Spleen (tissue), 11 donors: ENCODE data around the gene PLCB2. TPM values are rescaled to one million over a fixed set of nuclear protein-coding genes. Genes with fewer than 3 reads are reported as not detected.

Experiments
- DNase-seq: peaks from one replicate; pipeline ENCODE4 v3.0.0-alpha.2; 2020
- H3K27ac ChIP-seq, 8 donors: fragments of 200-600 bp; sonication (generic) in 7 of 8; 1 replicate in 4 of 8; 2 replicates in 4 of 8; pipeline versions ENCODE4 v1.5.0 to v1.8.0; 2016 to 2021; ENCODE audit warnings: inconsistent platforms in 4 of 8, mild to moderate bottlenecking in 4 of 8, moderate library complexity in 1 of 8
- H3K27me3 ChIP-seq, 7 donors: fragments of 200-600 bp; sonication (generic) in 6 of 7; replicated peaks in 1 of 7; 1 replicate in 4 of 7; 2 replicates in 3 of 7; pipeline versions ENCODE4 v1.5.0 to v1.8.0; 2016 to 2021; ENCODE audit warnings: inconsistent platforms in 3 of 7, mild to moderate bottlenecking in 1 of 7
- H3K36me3 ChIP-seq, 6 donors: fragments of 200-600 bp; sonication (generic) in 5 of 6; 1 replicate in 4 of 6; 2 replicates in 2 of 6; pipeline versions ENCODE4 v1.5.0 to v1.8.0; 2016 to 2021; ENCODE audit warnings: inconsistent platforms in 2 of 6
- H3K4me1 ChIP-seq, 6 donors: fragments of 200-600 bp; sonication (generic) in 5 of 6; 1 replicate in 3 of 6; 2 replicates in 3 of 6; pipeline versions ENCODE4 v1.5.0 to v1.8.0; 2016 to 2021; ENCODE audit warnings: inconsistent platforms in 3 of 6
- H3K4me3 ChIP-seq, 8 donors: fragments of 200-600 bp; sonication (generic) in 7 of 8; 1 replicate in 4 of 8; 2 replicates in 4 of 8; pipeline versions ENCODE4 v1.5.0 to v1.8.0; 2016 to 2021; ENCODE audit warnings: inconsistent platforms in 4 of 8, mild to moderate bottlenecking in 4 of 8, moderate library complexity in 2 of 8
- H3K9me3 ChIP-seq, 8 donors: fragments of 200-600 bp; sonication (generic) in 7 of 8; 1 replicate in 4 of 8; 2 replicates in 4 of 8; pipeline versions ENCODE4 v1.5.0 to v1.8.0; 2016 to 2021; ENCODE audit warnings: inconsistent platforms in 4 of 8
- POLR2A ChIP-seq, 3 donors: fragments of 450-650 bp; IDR thresholded peaks; one replicate each; pipeline ENCODE4 v1.5.1; 2017; ENCODE audit warnings: antibody characterized with exemption in 3 of 3, mild to moderate bottlenecking in 1 of 3
- POLR2AphosphoS5 ChIP-seq, 3 donors: sonication (generic); formaldehyde crosslinking; IDR thresholded peaks; one replicate each; pipeline ENCODE4 v1.5.1; 2017; ENCODE audit warnings: antibody characterized with exemption in 3 of 3
- WGBS, 5 donors: extraction: QIAGEN DNeasy Blood & Tissue Kit in 3 of 5; methylation state at CpG; one replicate each; pipeline versions ENCODE4 v1.1.5 to v1.1.7; 2013 to 2018; 5-methylcytosine and 5-hydroxymethylcytosine counted together
- intact Hi-C: fragments of 100-400 bp; cut with DNase I; formaldehyde crosslinking; loops from one replicate; pipeline ENCODE4 v1.15.0; 2023; ENCODE audit warnings: low total_unique reads
- polyA plus RNA-seq, 3 donors: library from polyadenylated mRNA; stranded (reverse); fragments of 200-250 nt; gene quantifications; one replicate each; pipeline ENCODE4 v1.2.1, GENCODE V29; 2013
- total RNA-seq, 7 donors: library from RNA; depleted of rRNA in 3 of 7; stranded (reverse); fragments of >200 nt in 3 of 7; fragmentation: NEBNext Ultra II Directional in 4 of 7; extraction: Animal tissue kit (Norgen Biotek cat#: 25700) in 4 of 7; gene quantifications; one replicate each; pipeline versions ENCODE4 v1.1.0 to v1.2.1, GENCODE V29; 2016 to 2021
- TF ChIP-seq, protein P1 (sequence below), 11 experiments: fragments of 200-600 bp in 7 of 11; fragments of 450-650 bp in 4 of 11; sonication (generic) in 4 of 11; IDR thresholded peaks in 8 of 11; conservative IDR thresholded peaks in 3 of 11; 1 replicate in 7 of 11; 2 replicates in 4 of 11; pipeline versions ENCODE4 v1.4.0 to v1.8.0; 2016 to 2021; ENCODE audit warnings: antibody characterized with exemption in 11 of 11, inconsistent platforms in 4 of 11, mild to moderate bottlenecking in 1 of 11
- donor health status: healthy with polysubstance abuse.
- donor health status: DM: no; HTN: no; CAD: no; lungs with moderate emphysema.
- donor health status: DM: no; HTN: no; CAD: no.
- donor health status: Bipolar disorder and iron deficiency.
- donor health status: healthy.
- donor health status: DM: no; HTN: no; CAD: no.
- donor health status: DM: yes; HTN: yes; CAD: no.

The PLCB2 gene
- total and polyA plus RNA-seq, 10 donors: 63.8 to 247 (median 187) TPM

DNA sequence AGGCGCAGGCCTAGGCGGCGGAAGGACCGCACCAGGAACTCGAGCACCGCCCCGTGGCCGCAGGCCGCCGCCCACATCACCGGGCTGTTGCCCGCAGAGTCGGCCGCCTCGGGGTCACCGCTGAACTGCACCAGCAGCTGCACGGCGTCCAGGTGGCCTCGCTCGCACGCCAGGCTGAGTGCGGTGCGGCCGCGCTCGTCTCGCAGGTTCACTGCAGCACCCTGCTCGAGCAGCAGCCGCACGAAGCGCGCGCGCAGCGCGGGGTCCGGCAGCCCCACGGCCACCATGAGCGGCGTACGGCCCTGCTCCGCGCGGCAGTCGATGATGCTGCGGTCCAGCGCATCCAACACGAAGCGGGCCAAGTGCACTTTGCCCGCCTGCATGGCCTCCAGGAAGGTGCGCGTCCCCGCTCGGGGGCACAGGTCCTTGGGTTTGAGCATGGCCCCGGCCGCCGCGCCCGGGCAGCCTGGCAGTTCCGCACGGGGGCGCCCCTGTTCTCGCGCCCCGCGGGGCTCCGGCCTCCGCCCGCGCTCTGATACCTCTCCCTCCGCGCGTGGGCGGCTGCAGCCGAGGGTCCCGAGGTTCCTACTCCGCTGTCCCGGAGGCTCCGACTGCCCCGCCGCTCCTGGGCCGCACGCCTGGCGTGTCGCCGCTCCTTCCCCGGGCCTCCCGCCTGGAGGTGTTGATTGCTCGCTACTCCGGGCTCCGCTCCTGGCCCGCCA is 25.4 kb downstream of the PLCB2 start:
- Histone ChIP-seq H3K4me3 (peak overlapping the region; percentile 19 to 79 (median 59)), H3K27ac (no peak overlapping the region), H3K4me1 (peaks cover 10 to 86% (median 40%) of the 10 kb centered on the region in 6 donors), H3K27me3 (peaks cover 0 to 69% (median 50%) of the 10 kb centered on the region in 7 donors), H3K36me3 (peaks cover 0 to 14% (median 8%) of the 10 kb centered on the region in 6 donors), H3K9me3 (no peaks in the 10 kb centered on the region)
- DNase-seq: peak; percentile 92
- TF ChIP-seq POLR2A (IDR thresholded peaks at IDR 0.05) (no peak), POLR2AphosphoS5 (IDR thresholded peaks at IDR 0.05) (peak in 1 of 3 donors; percentile 7)
- TF ChIP-seq, protein P1, sequence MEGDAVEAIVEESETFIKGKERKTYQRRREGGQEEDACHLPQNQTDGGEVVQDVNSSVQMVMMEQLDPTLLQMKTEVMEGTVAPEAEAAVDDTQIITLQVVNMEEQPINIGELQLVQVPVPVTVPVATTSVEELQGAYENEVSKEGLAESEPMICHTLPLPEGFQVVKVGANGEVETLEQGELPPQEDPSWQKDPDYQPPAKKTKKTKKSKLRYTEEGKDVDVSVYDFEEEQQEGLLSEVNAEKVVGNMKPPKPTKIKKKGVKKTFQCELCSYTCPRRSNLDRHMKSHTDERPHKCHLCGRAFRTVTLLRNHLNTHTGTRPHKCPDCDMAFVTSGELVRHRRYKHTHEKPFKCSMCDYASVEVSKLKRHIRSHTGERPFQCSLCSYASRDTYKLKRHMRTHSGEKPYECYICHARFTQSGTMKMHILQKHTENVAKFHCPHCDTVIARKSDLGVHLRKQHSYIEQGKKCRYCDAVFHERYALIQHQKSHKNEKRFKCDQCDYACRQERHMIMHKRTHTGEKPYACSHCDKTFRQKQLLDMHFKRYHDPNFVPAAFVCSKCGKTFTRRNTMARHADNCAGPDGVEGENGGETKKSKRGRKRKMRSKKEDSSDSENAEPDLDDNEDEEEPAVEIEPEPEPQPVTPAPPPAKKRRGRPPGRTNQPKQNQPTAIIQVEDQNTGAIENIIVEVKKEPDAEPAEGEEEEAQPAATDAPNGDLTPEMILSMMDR (IDR thresholded peaks at IDR 0.05 in 8 of 11, conservative IDR thresholded peaks at IDR 0.05 in 3 of 11): peak in 7 of 11 experiments; percentile 4 to 74 (median 67)
- 0 to 1% (median 0%) methylated on average over 5 to 92 of the region's 92 CpGs for WGBS, 5 donors
- intact Hi-C loops: no loop called here

DNA sequence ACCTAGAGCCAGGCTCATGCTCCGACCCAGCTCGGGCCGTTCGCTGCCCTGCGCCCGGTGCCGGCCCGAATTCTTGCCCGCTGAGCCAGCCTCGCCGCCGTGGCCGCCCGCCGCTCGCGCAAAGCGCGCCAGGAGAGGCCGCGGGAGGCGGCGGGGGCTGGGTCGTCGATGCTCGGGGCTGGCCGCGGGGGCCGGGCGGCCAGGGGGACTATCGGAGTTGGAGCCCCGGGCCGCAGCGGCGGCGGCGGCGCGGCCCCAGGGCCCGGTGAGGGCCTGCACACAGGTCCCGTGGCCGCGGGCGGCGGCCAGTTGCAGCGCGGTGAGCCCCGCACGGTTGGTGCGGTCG is 26.0 kb downstream of the PLCB2 start:
- Histone ChIP-seq H3K4me1 (peaks cover 10 to 89% (median 45%) of the 10 kb centered on the region in 6 donors), H3K36me3 (peaks cover 0 to 8% (median 3%) of the 10 kb centered on the region in 6 donors), H3K9me3 (no peaks in the 10 kb centered on the region), H3K27ac (no peak overlapping the region), H3K27me3 (peaks cover 0 to 69% (median 50%) of the 10 kb centered on the region in 7 donors), H3K4me3 (peak overlapping the region in 7 of 8 donors; percentile 47 to 79 (median 61))
- intact Hi-C loops: no loop called here
- no peak for DNase-seq
- WGBS, 5 donors: 3 to 35% (median 12%) methylated on average over 11 to 51 of the region's 51 CpGs
- TF ChIP-seq, protein P1 (IDR thresholded peaks at IDR 0.05 in 8 of 11, conservative IDR thresholded peaks at IDR 0.05 in 3 of 11): no peak
- TF ChIP-seq POLR2AphosphoS5 (IDR thresholded peaks at IDR 0.05) (no peak), POLR2A (IDR thresholded peaks at IDR 0.05) (no peak)

DNA sequence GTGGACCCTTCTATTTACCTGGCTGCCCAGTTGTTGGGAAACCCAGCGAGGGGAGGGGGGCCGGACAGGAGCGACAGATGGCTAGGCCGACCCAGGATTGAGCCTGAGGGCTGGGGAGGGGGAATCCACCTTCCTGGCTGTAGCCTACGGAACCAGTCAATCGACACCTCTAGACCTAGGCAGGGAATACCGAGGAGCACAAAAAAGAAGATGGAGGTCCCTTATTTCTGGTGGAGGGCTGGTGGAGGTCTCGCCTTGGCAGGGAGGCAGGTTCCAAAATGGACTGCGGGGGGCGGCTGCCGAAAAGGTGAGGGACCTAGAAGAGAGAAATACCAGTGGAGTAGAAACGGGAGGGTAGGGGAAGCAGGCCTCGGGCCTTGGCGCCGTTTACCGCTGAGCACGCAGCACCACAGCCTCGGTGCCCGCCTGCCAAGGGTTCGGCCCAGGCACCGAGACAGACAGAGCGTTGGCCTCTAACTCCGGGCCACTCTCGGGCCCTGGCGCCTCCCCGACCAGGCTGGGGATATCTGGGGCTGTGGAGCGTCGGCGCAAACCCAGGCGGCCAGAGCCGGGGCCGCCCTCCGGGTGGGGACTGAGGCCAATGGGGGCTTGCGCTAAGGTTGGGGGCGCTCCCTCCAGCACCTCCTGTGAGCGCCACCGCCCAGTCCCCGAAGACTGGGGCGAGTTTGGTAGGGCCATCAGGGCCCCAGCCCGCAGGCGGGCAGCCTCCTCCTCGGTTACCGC is 26.5 kb downstream of the PLCB2 start:
- Histone ChIP-seq H3K36me3 (peaks cover 0 to 3% (median 0%) of the 10 kb centered on the region in 6 donors), H3K9me3 (no peaks in the 10 kb centered on the region), H3K27ac (no peak overlapping the region), H3K27me3 (peaks cover 0 to 72% (median 50%) of the 10 kb centered on the region in 7 donors), H3K4me3 (peak overlapping the region in 6 of 8 donors; percentile 47 to 79 (median 62)), H3K4me1 (peaks cover 10 to 86% (median 45%) of the 10 kb centered on the region in 6 donors)
- intact Hi-C loops: no loop called here
- TF ChIP-seq, protein P1 (IDR thresholded peaks at IDR 0.05 in 8 of 11, conservative IDR thresholded peaks at IDR 0.05 in 3 of 11): no peak
- TF ChIP-seq POLR2AphosphoS5 (IDR thresholded peaks at IDR 0.05) (no peak), POLR2A (IDR thresholded peaks at IDR 0.05) (no peak)
- 64 to 82% (median 70%) methylated on average over 27 to 43 of the region's 43 CpGs for WGBS, 5 donors
- no peak for DNase-seq
